Keratinocyte (primary cell): ENCODE measurements around the gene GPLD1.

Experiments
- CTCF ChIP-seq, 3 experiments: IDR thresholded peaks in 1 of 3; conservative IDR thresholded peaks in 1 of 3; optimal IDR thresholded peaks in 1 of 3; 2 replicates in 2 of 3; 3 replicates in 1 of 3; pipeline versions ENCODE3 to v1.5.1; 2011; ENCODE audit warnings: low read length in 3 of 3, mild to moderate bottlenecking in 3 of 3, moderate library complexity in 2 of 3, control low read depth in 1 of 3, inconsistent platforms in 1 of 3; ENCODE audit not compliant: insufficient read depth in 2 of 3; ENCODE audit errors: extremely low read depth in 1 of 3
- EZH2 ChIP-seq: IDR thresholded peaks from one replicate; pipeline ENCODE4 v1.6.1; 2012; ENCODE audit warnings: inconsistent platforms, mild to moderate bottlenecking, low read length, moderate library complexity

- TF ChIP-seq CTCF (optimal IDR thresholded peaks at IDR 0.05 in 1 of 3, IDR thresholded peaks at IDR 0.05 in 1 of 3, conservative IDR thresholded peaks at IDR 0.05 in 1 of 3; ENCODE audit: extremely low read depth in 1 of 3, insufficient read depth in 2 of 3, low read length in 3 of 3) (no peak), EZH2 (no peak)
Observed at GRCh38 chr6:24477070-24477469, 12.3 kb downstream of the GPLD1 start.
